Measurements from ENCODE around the gene ADAD2. TPM values are rescaled to one million over a fixed set of nuclear protein-coding genes. Genes with fewer than 3 reads are reported as not detected.
A peak's percentile ranks its signal among the peaks of the same experiment; 100 is the strongest.

ADAD2 gene
- total and polyA plus RNA-seq, 9 of the 15 experiments (the other 6 are each of a cell fraction or from before 2014, with no cell fraction given) = 0.07 TPM; not detected in 8

DNA sequence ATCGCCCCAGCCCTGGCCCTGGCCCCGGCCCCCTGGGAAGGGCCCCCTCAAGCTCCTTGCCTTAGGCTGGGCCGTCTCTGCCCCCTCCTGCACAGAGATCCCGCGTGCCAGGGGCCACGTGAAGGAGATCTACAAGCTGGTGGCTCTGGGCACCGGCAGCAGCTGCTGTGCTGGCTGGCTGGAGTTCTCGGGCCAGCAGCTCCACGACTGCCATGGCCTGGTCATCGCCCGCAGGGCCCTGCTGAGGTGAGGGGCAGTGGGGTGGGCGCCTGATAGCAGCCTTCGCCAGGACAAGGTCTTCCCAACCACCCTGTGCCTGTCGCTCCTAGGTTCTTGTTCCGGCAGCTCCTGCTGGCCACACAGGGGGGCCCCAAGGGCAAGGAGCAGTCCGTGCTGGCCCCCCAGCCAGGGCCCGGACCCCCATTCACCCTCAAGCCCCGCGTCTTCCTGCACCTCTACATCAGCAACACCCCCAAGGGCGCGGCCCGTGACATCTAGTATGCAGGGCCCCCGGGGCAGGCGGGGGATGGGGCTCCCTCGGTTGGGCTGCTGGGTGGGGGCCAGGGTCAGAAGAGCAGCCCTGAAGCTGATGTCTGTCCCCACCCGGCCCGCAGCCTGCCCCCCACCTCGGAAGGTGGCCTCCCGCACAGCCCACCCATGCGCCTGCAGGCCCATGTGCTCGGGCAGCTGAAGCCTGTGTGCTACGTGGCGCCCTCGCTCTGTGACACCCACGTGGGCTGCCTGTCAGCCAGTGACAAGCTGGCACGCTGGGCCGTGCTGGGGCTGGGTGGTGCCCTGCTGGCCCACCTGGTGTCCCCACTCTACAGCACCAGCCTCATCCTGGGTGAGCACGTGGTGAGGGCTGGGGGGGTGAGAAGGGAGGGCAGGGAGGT, 4.5 kb downstream of the ADAD2 start:
- CTCF ChIA-PET (ENCODE audit: low intra/inter-chr PET ratio) = no interaction called here
- WGBS (ENCODE audit: insufficient coverage, low coverage, missing lambda C conversion rate) = 17% methylated on average over 38 of the region's 38 CpGs

More for the DNA sequence above, 4.5 kb downstream of the ADAD2 start:
- TF ChIP-seq PML (IDR thresholded peaks at IDR 0.05; ENCODE audit: low read length) (no peak), RCOR1 (IDR thresholded peaks at IDR 0.05; ENCODE audit: borderline replicate concordance in 1 of 2, low read depth in 2 of 2, low read length in 2 of 2) (no peak), ZNF282 (CRISPR knock-in tag; IDR thresholded peaks at IDR 0.05) (peak; percentile 21; the same call in 1 of the 2 replicates), ARID1B (IDR thresholded peaks at IDR 0.05) (no peak), L3MBTL2 (IDR thresholded peaks at IDR 0.05) (no peak), SMARCB1 (IDR thresholded peaks at IDR 0.05; ENCODE audit: insufficient read length, low read depth) (no peak), NFE2L1 (tag; IDR thresholded peaks at IDR 0.05; ENCODE audit: borderline replicate concordance, low read depth) (no peak), ZNF232 (CRISPR knock-in tag; IDR thresholded peaks at IDR 0.05) (no peak), MEF2A (IDR thresholded peaks at IDR 0.05; ENCODE audit: control insufficient read depth, low read depth, low read length) (no peak)
- TF ChIP-seq, protein P1, sequence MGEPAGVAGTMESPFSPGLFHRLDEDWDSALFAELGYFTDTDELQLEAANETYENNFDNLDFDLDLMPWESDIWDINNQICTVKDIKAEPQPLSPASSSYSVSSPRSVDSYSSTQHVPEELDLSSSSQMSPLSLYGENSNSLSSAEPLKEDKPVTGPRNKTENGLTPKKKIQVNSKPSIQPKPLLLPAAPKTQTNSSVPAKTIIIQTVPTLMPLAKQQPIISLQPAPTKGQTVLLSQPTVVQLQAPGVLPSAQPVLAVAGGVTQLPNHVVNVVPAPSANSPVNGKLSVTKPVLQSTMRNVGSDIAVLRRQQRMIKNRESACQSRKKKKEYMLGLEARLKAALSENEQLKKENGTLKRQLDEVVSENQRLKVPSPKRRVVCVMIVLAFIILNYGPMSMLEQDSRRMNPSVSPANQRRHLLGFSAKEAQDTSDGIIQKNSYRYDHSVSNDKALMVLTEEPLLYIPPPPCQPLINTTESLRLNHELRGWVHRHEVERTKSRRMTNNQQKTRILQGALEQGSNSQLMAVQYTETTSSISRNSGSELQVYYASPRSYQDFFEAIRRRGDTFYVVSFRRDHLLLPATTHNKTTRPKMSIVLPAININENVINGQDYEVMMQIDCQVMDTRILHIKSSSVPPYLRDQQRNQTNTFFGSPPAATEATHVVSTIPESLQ (CRISPR knock-in tag; IDR thresholded peaks at IDR 0.05) = no peak
- TF ChIP-seq, protein P2, sequence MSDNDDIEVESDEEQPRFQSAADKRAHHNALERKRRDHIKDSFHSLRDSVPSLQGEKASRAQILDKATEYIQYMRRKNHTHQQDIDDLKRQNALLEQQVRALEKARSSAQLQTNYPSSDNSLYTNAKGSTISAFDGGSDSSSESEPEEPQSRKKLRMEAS (CRISPR knock-in tag; IDR thresholded peaks at IDR 0.05) = peak; percentile 56
- Histone ChIP-seq H3K36me3 (ENCODE audit: control insufficient read depth, insufficient read depth, low read length) (no peaks in the 10 kb centered on the region), H3K9me3 (replicated peaks; ENCODE audit: control insufficient read depth, insufficient read depth, low read depth, low read length) (no peaks in the 10 kb centered on the region), H3K79me2 (ENCODE audit: control insufficient read depth, insufficient read depth, low read length) (no peaks in the 10 kb centered on the region), H3K27me3 (ENCODE audit: control insufficient read depth in 2 of 2, insufficient read depth in 2 of 2, low read length in 2 of 2) (peaks cover 72 to 84% of the 10 kb centered on the region in 2 experiments), H3K27ac (ENCODE audit: extremely low read depth, low read depth, low read length) (no peak overlapping the region), H3K9ac (ENCODE audit: insufficient read depth in 1 of 2, low read depth in 2 of 2, low read length in 2 of 2) (0 out of 4 replicates have a peak overlapping the region, but pooled peaks of 1 of the 2 experiments have one; percentile 43), H4K20me1 (replicated peaks; ENCODE audit: control insufficient read depth, insufficient read depth, low read length) (peaks cover 12% of the 10 kb centered on the region), H2AFZ (ENCODE audit: low read depth, low read length) (no peak overlapping the region), H3K4me2 (ENCODE audit: insufficient read depth, low read length) (no peak overlapping the region), H3K9me1 (ENCODE audit: control insufficient read depth, insufficient read depth, low read length) (peaks cover 4% of the 10 kb centered on the region), H3K4me1 (replicated peaks in 1 of 2; ENCODE audit: control insufficient read depth in 2 of 2, insufficient read depth in 2 of 2, low read length in 2 of 2) (peaks cover 0 to 43% of the 10 kb centered on the region in 2 experiments; a peak in 2 of 5 replicates), H3K4me3 (no peak overlapping the region)
- POLR2A ChIA-PET = interaction anchor here (0.5 to 2.4 kb wide), 7 partner anchors 9 to 1435 kb away, joined by 3 to 5 read pairs (median 3); partner anchors contain the start of gene TAF1C
- intact Hi-C loops (cut with micrococcal nuclease) (no loop called here), in situ Hi-C loops (cut with MboI) (no loop called here)
- FAIRE-seq (no peak), ATAC-seq (no peak), DNase-seq (ENCODE audit: extremely low read depth in 1 of 4, low spot score in 3 of 4) (no peak)
- BruUV-seq (replicated peaks) = no TSS peak

All from K562 (cell line).